GM21717 (cell line): ENCODE data around the gene FCN2.

Experiments
- ATAC-seq: cut with Tn5 transposase; IDR thresholded peaks from one replicate; pipeline ENCODE4 v1.9.1; 2021; ENCODE audit warnings: mild to moderate bottlenecking, moderate library complexity; ENCODE audit not compliant: unreplicated experiment

Gene FCN2

DNA sequence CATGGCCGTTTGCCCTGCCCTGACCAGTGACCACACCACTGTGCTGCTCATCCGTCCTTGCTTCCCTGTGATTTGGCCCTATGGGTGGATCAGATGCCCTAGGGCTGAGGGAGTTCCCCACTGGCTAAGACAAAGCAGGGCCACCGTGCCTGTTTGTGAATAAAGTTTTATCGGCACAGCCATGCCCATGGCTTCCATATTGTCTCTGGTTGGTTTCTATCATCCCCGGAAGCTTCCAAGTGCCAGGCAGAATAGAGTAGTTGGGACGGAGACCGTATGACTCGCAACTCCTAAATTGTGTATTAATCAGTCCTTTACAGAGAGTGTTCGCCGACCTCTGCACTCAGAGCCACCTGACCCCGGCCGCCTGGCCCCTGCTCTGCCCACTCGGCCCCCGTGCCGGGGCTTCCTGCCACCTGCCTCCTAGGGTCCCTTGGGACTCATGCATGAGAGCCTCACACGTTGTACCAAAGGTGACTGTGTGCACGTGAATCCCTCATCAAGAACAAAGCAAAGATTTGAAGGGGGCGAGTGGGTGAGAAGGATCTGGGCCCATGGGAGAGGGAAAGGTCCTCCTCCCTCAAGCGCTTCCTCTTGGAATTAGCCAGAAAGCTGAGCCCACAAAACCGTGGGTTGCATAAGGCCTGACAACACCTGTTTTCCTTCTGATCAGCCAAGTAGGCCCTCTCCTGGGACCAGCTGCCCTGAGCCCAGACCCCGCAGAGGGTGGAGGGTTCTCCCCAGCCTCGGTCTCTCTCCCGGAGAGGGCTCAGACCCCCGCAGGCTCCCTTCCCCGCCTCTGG lies 11.7 kb upstream of the FCN2 start:
- no peak for ATAC-seq

GRCh38 chr9:134869554-134870300 lies 10.9 kb upstream of the FCN2 start:
- no peak for ATAC-seq

- no peak for ATAC-seq
These were observed 10.3 kb upstream of the FCN2 start for GRCh38 chr9:134870301-134870694.

DNA sequence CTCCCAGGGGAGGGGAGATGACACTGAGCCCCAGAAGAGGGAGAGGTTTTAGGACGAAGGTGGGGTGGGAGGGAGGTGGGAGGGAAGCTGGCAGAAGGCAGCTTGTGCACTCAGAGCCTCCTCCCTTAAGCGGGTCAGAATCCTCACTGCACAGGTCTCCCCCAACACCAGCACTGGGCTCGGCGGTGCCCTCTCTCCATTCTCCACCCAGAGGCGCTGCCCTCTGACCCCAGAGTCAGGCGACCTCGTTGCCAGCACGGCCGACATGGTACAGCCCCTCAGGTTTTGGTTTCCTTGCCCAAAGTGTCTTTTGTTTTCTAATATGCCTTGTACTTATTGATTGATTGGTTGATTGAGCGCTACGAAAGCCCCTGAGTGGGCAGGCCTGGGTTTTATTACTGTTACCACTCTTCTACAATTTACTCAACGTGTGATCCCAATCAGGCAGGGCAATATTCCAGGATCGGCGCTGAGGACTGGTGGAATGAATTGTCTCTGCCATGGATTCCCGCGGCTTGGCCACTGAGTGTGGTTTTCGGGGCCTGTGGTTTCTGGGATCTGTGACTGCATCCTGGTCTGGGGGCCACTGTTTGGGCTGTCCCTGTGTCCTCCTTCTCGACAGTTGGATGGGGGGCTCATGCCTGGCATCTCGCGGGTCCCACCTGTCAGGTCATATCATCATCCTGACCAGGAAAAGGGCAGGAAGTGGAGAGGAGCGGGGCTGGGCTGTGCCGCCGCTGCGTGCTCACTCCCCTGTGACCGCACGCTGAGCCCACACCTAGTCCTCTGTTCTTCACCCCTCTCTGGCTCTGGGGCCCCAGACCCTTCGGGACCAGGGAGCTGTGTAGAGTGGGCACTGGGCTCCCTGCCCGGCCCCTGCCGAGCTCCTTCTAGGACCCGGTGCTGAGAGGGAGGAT lies 9.6 kb upstream of the FCN2 start:
- ATAC-seq, result no peak

DNA sequence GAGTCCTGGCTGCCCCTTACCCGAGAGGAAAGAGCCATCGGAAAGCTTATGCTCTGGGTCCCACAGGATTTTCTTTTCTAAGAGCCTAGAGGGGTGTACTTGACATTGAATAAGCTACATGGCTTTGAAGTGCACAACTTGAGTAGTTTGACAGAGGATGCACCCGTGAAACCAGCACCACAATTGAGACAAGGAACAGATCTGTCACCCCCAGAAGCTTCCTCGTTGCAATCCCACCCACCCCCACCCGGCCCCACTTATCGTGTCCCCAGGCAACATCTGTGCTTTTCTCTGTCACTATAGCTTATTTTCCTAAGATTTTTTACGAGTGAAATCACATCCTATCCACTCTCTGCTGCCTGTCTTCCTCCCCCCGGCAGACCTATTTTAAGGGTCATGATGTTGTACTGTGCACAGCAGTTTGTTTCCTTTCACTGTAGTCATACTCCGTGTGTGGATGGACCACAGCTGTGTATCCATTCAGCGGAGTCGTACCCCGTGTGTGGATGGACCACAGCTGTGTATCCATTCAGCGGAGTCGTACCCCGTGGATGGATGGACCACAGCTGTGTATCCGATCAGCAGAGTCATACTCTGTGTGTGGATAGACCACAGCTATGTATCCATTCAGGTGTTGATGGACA lies 8.8 kb upstream of the FCN2 start:
- ATAC-seq, result no peak

- ATAC-seq, result no peak
These were observed 8.0 kb upstream of the FCN2 start for GRCh38 chr9:134872482-134873231.

DNA sequence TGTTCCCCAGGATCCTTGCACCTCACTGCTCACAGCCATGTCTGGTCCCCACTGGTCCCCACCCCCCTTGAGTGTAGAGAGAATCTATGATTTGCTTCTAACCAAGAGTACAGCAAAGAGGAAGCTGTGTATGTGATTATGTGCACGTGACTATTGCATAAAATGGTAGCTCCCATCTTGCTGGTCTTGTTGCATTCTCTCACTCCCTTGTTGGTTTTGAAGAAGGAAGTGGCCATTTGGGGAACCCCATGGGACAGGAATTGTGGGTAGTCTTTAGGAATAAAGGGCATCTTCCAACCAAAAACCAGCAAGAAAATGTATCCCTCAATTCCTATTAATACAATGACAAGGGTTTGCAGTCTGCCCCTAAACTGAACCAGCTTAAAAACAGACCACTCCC lies 5.2 kb upstream of the FCN2 start:
- no peak for ATAC-seq

GRCh38 chr9:134877541-134877940 lies 3.1 kb upstream of the FCN2 start:
- no peak for ATAC-seq

- no peak for ATAC-seq
These were observed 736 bp upstream of the FCN2 start for GRCh38 chr9:134879664-134880483.

- ATAC-seq, result no peak
These were observed 682 bp downstream of the FCN2 start for GRCh38 chr9:134881313-134881670.

GRCh38 chr9:134882204-134882785 lies 1.7 kb downstream of the FCN2 start:
- ATAC-seq, result no peak

GRCh38 chr9:134883040-134883782 lies 2.6 kb downstream of the FCN2 start:
- ATAC-seq, result no peak

DNA sequence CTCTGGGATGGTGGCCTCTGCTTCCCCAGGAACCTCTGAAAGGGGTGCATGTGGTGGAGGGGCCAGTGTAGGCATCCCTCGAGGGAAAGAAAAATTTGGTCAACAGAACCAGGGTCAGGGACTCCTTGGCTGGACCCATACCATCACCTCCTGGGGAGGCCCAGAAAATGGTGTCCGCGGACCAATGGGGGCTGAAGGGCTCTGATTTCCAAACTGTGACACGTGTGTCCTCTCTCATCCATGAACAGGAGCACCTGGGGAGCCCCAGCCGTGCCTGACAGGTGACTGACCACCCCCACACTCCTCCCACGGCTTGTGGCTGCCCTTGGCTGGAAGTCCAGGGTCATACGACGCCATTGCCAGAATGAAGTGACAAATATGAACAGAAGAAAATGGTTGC lies 3.9 kb downstream of the FCN2 start:
- no peak for ATAC-seq

DNA sequence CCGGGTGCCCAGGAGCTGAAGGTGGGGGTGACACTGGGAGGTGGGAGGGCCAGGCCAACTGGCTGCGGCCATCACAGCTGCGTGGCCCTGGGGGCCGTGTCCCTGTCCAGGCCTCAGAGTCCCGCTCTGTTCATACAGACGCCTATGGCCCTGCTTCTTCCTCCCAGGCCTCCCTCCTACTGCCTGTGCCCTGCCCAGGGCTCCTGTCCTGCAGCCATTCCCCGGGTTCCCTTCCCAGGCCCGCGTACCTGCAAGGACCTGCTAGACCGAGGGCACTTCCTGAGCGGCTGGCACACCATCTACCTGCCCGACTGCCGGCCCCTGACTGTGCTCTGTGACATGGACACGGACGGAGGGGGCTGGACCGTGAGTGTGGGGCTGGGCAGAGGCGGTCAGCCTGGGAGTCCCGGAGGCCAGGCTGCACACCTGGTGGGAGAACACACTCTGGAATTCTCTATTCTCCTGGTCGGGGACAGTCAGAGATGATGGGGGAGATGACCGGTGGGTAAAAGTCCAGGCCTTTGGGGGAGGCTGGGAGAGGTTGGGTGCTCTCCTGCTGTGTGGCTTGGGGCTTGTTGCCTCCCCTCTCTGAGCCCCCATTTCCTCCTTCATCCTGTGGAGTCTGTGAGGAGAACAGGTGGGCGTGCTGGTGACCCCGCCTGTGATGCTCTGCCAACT lies 4.5 kb downstream of the FCN2 start:
- no peak for ATAC-seq

- ATAC-seq, result no peak
These were observed 5.2 kb downstream of the FCN2 start for GRCh38 chr9:134885679-134886412.

GRCh38 chr9:134886413-134886913 lies 5.9 kb downstream of the FCN2 start:
- no peak for ATAC-seq

- no peak for ATAC-seq
These were observed 6.6 kb downstream of the FCN2 start for GRCh38 chr9:134887219-134887618.
